H1 (cell line): ENCODE data around the gene CUX1. TPM values are rescaled to one million over a fixed set of nuclear protein-coding genes. Genes with fewer than 3 reads are reported as not detected.

Source experiments
- CREB1 ChIP-seq: IDR thresholded peaks from 2 replicates; pipeline ENCODE4 v1.6.1; 2012; ENCODE audit warnings: inconsistent platforms
- CTBP2 ChIP-seq: IDR thresholded peaks from 2 replicates; pipeline ENCODE4 v1.7.0; 2011; ENCODE audit warnings: borderline replicate concordance, mild to moderate bottlenecking, moderate library complexity, mixed read lengths, low read length; ENCODE audit not compliant: insufficient read depth, insufficient read length
- EGR1 ChIP-seq: IDR thresholded peaks from 2 replicates; pipeline ENCODE4 v1.6.1; 2011; ENCODE audit warnings: low read depth, low read length, borderline replicate concordance
- GTF2F1 ChIP-seq: IDR thresholded peaks from 2 replicates; pipeline ENCODE4 v1.6.1; 2012; ENCODE audit warnings: low read depth, low read length, improper control_type of control experiment, borderline replicate concordance
- PHF8 ChIP-seq: fragments of 200-600 bp; sonication (generic); conservative IDR thresholded peaks from 2 replicates; pipeline ENCODE4 v1.7.1; 2012; ENCODE audit warnings: low read depth, mild to moderate bottlenecking, inconsistent platforms, low read length, moderate library complexity
- RBBP5 ChIP-seq: IDR thresholded peaks from 2 replicates; pipeline ENCODE4 v1.7.1; 2012; ENCODE audit warnings: low read depth, mild to moderate bottlenecking, inconsistent platforms, low read length, moderate library complexity, borderline replicate concordance
- SAP30 ChIP-seq: fragments of 300-600 bp; sonication (generic); IDR thresholded peaks from 2 replicates; pipeline ENCODE4 v1.7.1; 2012; ENCODE audit warnings: low read length, moderate library complexity, mild to moderate bottlenecking, inconsistent platforms; ENCODE audit not compliant: insufficient read depth, insufficient replicate concordance
- SIN3A ChIP-seq, 2 experiments: IDR thresholded peaks in 1 of 2; conservative IDR thresholded peaks in 1 of 2; 2 replicates each; pipeline ENCODE4 v1.6.1; 2011 to 2012; ENCODE audit warnings: low read length in 2 of 2, improper control_type of control experiment in 1 of 2, low read depth in 1 of 2, mild to moderate bottlenecking in 1 of 2
- SIRT6 ChIP-seq: IDR thresholded peaks from one replicate; pipeline ENCODE4 v1.7.1; 2012; ENCODE audit warnings: low read length, inconsistent platforms
- SRF ChIP-seq: IDR thresholded peaks from 2 replicates; pipeline ENCODE4 v1.6.1; 2011; ENCODE audit warnings: mild to moderate bottlenecking, low read depth, low read length, moderate library complexity
- ZNF274 ChIP-seq: IDR thresholded peaks from 2 replicates; pipeline ENCODE4 v1.7.0; 2012; ENCODE audit warnings: low read length, borderline replicate concordance; ENCODE audit errors: extremely low read depth
- polyA plus RNA-seq, 7 experiments: library from polyadenylated mRNA; depleted of rRNA in 3 of 7; stranded (reverse) in 5 of 7; unstranded in 2 of 7; fragments of >200 nt in 5 of 7; fragments of 200-250 nt in 2 of 7; gene quantifications; 1 replicate in 5 of 7; 2 replicates in 1 of 7; 4 replicates in 1 of 7; pipeline versions ENCODE4 v1.2.1 to v1.2.3, GENCODE V29; 2011 to 2013; ENCODE audit warnings: missing spikeins in 2 of 7, mixed read lengths in 2 of 7
- total RNA-seq: library from RNA; stranded (reverse); fragmentation: NEBNext Ultra II Directional; extraction: Animal tissue kit (Norgen Biotek cat#: 25700); gene quantifications from 2 replicates; pipeline ENCODE4 v1.2.1, GENCODE V29; 2021
- TF ChIP-seq, protein P1 (sequence below): fragments of 300-600 bp; sonication (generic); IDR thresholded peaks from 2 replicates; pipeline ENCODE4 v1.7.1; 2012; ENCODE audit warnings: low read length, moderate library complexity, mild to moderate bottlenecking, inconsistent platforms; ENCODE audit not compliant: insufficient replicate concordance

CUX1 gene
- total and polyA plus RNA-seq, 2 of the 8 experiments (the other 6 are each of a cell fraction or from before 2014, with no cell fraction given): 21.6 to 65.9 TPM

DNA sequence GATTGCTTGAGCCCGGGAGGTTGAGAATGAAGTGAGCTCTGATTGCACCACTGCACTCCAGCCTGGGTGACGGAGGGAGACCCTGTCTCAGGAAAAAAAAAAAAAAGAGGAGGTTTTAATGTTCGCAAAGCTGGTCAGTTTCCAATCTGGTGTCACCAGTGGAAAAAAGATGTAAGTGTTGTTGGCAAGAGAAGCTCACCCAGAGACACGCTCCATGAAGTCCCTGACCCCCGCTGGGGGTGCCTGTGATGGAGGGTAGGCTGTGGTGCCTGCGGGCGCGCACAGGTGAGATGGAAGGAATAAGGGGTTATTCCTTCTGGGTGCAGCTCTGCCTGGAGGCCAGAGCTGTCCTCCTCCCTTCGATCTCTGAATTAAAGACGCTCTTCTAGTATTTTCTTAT is 122.7 kb downstream of the CUX1 start (continued):
- TF ChIP-seq, protein P1, sequence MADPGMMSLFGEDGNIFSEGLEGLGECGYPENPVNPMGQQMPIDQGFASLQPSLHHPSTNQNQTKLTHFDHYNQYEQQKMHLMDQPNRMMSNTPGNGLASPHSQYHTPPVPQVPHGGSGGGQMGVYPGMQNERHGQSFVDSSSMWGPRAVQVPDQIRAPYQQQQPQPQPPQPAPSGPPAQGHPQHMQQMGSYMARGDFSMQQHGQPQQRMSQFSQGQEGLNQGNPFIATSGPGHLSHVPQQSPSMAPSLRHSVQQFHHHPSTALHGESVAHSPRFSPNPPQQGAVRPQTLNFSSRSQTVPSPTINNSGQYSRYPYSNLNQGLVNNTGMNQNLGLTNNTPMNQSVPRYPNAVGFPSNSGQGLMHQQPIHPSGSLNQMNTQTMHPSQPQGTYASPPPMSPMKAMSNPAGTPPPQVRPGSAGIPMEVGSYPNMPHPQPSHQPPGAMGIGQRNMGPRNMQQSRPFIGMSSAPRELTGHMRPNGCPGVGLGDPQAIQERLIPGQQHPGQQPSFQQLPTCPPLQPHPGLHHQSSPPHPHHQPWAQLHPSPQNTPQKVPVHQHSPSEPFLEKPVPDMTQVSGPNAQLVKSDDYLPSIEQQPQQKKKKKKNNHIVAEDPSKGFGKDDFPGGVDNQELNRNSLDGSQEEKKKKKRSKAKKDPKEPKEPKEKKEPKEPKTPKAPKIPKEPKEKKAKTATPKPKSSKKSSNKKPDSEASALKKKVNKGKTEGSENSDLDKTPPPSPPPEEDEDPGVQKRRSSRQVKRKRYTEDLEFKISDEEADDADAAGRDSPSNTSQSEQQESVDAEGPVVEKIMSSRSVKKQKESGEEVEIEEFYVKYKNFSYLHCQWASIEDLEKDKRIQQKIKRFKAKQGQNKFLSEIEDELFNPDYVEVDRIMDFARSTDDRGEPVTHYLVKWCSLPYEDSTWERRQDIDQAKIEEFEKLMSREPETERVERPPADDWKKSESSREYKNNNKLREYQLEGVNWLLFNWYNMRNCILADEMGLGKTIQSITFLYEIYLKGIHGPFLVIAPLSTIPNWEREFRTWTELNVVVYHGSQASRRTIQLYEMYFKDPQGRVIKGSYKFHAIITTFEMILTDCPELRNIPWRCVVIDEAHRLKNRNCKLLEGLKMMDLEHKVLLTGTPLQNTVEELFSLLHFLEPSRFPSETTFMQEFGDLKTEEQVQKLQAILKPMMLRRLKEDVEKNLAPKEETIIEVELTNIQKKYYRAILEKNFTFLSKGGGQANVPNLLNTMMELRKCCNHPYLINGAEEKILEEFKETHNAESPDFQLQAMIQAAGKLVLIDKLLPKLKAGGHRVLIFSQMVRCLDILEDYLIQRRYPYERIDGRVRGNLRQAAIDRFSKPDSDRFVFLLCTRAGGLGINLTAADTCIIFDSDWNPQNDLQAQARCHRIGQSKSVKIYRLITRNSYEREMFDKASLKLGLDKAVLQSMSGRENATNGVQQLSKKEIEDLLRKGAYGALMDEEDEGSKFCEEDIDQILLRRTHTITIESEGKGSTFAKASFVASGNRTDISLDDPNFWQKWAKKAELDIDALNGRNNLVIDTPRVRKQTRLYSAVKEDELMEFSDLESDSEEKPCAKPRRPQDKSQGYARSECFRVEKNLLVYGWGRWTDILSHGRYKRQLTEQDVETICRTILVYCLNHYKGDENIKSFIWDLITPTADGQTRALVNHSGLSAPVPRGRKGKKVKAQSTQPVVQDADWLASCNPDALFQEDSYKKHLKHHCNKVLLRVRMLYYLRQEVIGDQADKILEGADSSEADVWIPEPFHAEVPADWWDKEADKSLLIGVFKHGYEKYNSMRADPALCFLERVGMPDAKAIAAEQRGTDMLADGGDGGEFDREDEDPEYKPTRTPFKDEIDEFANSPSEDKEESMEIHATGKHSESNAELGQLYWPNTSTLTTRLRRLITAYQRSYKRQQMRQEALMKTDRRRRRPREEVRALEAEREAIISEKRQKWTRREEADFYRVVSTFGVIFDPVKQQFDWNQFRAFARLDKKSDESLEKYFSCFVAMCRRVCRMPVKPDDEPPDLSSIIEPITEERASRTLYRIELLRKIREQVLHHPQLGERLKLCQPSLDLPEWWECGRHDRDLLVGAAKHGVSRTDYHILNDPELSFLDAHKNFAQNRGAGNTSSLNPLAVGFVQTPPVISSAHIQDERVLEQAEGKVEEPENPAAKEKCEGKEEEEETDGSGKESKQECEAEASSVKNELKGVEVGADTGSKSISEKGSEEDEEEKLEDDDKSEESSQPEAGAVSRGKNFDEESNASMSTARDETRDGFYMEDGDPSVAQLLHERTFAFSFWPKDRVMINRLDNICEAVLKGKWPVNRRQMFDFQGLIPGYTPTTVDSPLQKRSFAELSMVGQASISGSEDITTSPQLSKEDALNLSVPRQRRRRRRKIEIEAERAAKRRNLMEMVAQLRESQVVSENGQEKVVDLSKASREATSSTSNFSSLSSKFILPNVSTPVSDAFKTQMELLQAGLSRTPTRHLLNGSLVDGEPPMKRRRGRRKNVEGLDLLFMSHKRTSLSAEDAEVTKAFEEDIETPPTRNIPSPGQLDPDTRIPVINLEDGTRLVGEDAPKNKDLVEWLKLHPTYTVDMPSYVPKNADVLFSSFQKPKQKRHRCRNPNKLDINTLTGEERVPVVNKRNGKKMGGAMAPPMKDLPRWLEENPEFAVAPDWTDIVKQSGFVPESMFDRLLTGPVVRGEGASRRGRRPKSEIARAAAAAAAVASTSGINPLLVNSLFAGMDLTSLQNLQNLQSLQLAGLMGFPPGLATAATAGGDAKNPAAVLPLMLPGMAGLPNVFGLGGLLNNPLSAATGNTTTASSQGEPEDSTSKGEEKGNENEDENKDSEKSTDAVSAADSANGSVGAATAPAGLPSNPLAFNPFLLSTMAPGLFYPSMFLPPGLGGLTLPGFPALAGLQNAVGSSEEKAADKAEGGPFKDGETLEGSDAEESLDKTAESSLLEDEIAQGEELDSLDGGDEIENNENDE: no peak
- no peak for TF ChIP-seq RBBP5
- TF ChIP-seq SIN3A (conservative IDR thresholded peaks at IDR 0.05 in 1 of 2, IDR thresholded peaks at IDR 0.05 in 1 of 2; ENCODE audit: low read depth in 1 of 2, low read length in 2 of 2): no peak
- no peak for TF ChIP-seq GTF2F1
- no peak for TF ChIP-seq PHF8
- no peak for TF ChIP-seq EGR1
- TF ChIP-seq SIRT6: no peak
- no peak for TF ChIP-seq SAP30
- no peak for TF ChIP-seq CREB1
- no peak for TF ChIP-seq CTBP2
- TF ChIP-seq ZNF274: no peak
- no peak for TF ChIP-seq SRF
